Calu3 (cell line): ENCODE results near the gene PDE3B. TPM values are rescaled to one million over a fixed set of nuclear protein-coding genes. Genes with fewer than 3 reads are reported as not detected.
"Not testable (repeated sequence)": the region's sequence is repeated elsewhere in the genome, so short reads cannot be mapped to it uniquely, and the experiment has no call there.

ENCODE experiments used
- BruUV-seq: library from RNA; stranded (reverse); fragments of 400-500 nt; replicated peaks from 2 replicates; lab custom pipeline; 2021; lab: Mats Ljungman, UMichigan
- CTCF ChIA-PET: fragments of 300-600 bp; sonication (Branson Sonifier 250); formaldehyde crosslinking; loops from one replicate; lab custom pipeline; 2022; ENCODE audit warnings: antibody characterized with exemption; lab: Charles Lee
- DNase-seq: peaks from one replicate; pipeline ENCODE4 v3.0.0; 2022
- H3K27ac Mint-ChIP-seq: one replicate; pipeline ENCODE4 v1.8.0; 2022; ENCODE audit warnings: mixed read lengths; ENCODE audit not compliant: unreplicated experiment
- H3K27me3 Mint-ChIP-seq: one replicate; pipeline ENCODE4 v1.8.0; 2022; ENCODE audit warnings: mixed read lengths; ENCODE audit not compliant: unreplicated experiment
- H3K36me3 Mint-ChIP-seq: one replicate; pipeline ENCODE4 v1.8.0; 2022; ENCODE audit warnings: mild to moderate bottlenecking, moderate library complexity, mixed read lengths; ENCODE audit not compliant: insufficient read depth, unreplicated experiment
- H3K4me1 Mint-ChIP-seq: one replicate; pipeline ENCODE4 v1.8.0; 2022; ENCODE audit warnings: mild to moderate bottlenecking, low read depth, mixed read lengths; ENCODE audit not compliant: unreplicated experiment
- H3K4me3 Mint-ChIP-seq: one replicate; pipeline ENCODE4 v1.8.0; 2022; ENCODE audit warnings: mild to moderate bottlenecking, low read depth, moderate library complexity, mixed read lengths; ENCODE audit not compliant: unreplicated experiment
- H3K9me3 Mint-ChIP-seq: one replicate; pipeline ENCODE4 v1.8.0; 2022; ENCODE audit warnings: low read depth, mixed read lengths; ENCODE audit not compliant: unreplicated experiment
- intact Hi-C: fragments of 100-400 bp; cut with micrococcal nuclease; formaldehyde crosslinking; loops from one replicate; pipeline ENCODE4 v1.10.0; 2022; ENCODE audit not compliant: unreplicated experiment
- total RNA-seq: library from RNA; stranded (reverse); gene quantifications from 2 replicates; pipeline ENCODE4 v1.2.3, GENCODE V29; 2022
- TF ChIP-seq, protein P1 (sequence below): fragments of 200-600 bp; IDR thresholded peaks from one replicate; pipeline ENCODE4 v1.8.0; 2022; ENCODE audit warnings: antibody characterized with exemption; ENCODE audit not compliant: unreplicated experiment

The PDE3B gene
- total RNA-seq, 1 experiment from 2014 or later: 4.5 TPM

DNA sequence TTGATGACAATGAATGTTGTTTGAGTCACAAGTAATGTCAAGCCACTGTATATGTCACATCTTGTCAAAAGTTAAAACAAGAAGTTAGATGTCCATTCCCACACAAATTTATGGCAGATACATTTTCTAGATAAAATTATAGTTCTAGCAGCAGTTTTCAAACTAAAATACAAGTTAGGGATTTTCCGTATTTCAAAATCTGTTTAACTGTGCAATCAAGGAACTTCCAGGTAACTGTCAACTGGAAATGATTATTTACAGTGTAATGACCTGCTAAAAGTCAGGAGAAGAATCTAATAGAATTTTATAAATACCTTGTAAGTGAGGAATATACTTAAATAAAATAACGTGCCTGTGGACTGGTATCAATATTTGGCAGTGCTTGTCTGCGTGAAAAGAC is 111.5 kb downstream of the PDE3B start:
- Mint-ChIP-seq H3K27me3 (no peaks in the 10 kb centered on the region), H3K27ac (no peak overlapping the region), H3K4me1 (no peaks in the 10 kb centered on the region), H3K9me3 (no peaks in the 10 kb centered on the region), H3K4me3 (no peak overlapping the region), H3K36me3 (no peaks in the 10 kb centered on the region)
- BruUV-seq: no TSS peak
- DNase-seq: no peak
- TF ChIP-seq, protein P1, sequence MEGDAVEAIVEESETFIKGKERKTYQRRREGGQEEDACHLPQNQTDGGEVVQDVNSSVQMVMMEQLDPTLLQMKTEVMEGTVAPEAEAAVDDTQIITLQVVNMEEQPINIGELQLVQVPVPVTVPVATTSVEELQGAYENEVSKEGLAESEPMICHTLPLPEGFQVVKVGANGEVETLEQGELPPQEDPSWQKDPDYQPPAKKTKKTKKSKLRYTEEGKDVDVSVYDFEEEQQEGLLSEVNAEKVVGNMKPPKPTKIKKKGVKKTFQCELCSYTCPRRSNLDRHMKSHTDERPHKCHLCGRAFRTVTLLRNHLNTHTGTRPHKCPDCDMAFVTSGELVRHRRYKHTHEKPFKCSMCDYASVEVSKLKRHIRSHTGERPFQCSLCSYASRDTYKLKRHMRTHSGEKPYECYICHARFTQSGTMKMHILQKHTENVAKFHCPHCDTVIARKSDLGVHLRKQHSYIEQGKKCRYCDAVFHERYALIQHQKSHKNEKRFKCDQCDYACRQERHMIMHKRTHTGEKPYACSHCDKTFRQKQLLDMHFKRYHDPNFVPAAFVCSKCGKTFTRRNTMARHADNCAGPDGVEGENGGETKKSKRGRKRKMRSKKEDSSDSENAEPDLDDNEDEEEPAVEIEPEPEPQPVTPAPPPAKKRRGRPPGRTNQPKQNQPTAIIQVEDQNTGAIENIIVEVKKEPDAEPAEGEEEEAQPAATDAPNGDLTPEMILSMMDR: no peak
- CTCF ChIA-PET: interaction anchor here (0.8 kb wide), 1 partner anchor 11 kb away, joined by 3 read pairs; no protein-coding TSS in a partner anchor
- intact Hi-C loops: no loop called here

- CTCF ChIA-PET: no interaction called here
- H3K27ac Mint-ChIP-seq: no peak overlapping the region
- intact Hi-C loops: no loop called here
- TF ChIP-seq, protein P1: no peak
- H3K36me3 Mint-ChIP-seq: no peaks in the 10 kb centered on the region
- no peak for DNase-seq
- no peaks in the 10 kb centered on the region for H3K27me3 Mint-ChIP-seq
- no peak overlapping the region for H3K4me3 Mint-ChIP-seq
- no peaks in the 10 kb centered on the region for H3K9me3 Mint-ChIP-seq
- H3K4me1 Mint-ChIP-seq: no peaks in the 10 kb centered on the region
- no TSS peak for BruUV-seq
Observed at GRCh38 chr11:14756349-14756748, 112.7 kb downstream of the PDE3B start.

- H3K27me3 Mint-ChIP-seq, CTCF ChIA-PET, H3K9me3 Mint-ChIP-seq, BruUV-seq, DNase-seq, H3K4me3 Mint-ChIP-seq, H3K36me3 Mint-ChIP-seq, H3K27ac Mint-ChIP-seq, H3K4me1 Mint-ChIP-seq, intact Hi-C loops: not testable (repeated sequence)
Observed at GRCh38 chr11:14759300-14760012, 115.9 kb downstream of the PDE3B start.

- intact Hi-C loops: no loop called here
- Mint-ChIP-seq H3K4me1 (no peaks in the 10 kb centered on the region), H3K36me3 (no peaks in the 10 kb centered on the region), H3K27ac (no peak overlapping the region), H3K27me3 (no peaks in the 10 kb centered on the region), H3K4me3 (no peak overlapping the region), H3K9me3 (no peaks in the 10 kb centered on the region)
- TF ChIP-seq, protein P1: no peak
- CTCF ChIA-PET: no interaction called here
- DNase-seq: no peak
- BruUV-seq: no TSS peak
Observed at GRCh38 chr11:14764179-14764578, 120.6 kb downstream of the PDE3B start.
